H9 (cell line): ENCODE results near the gene CSMD2. TPM values are rescaled to one million over a fixed set of nuclear protein-coding genes. Genes with fewer than 3 reads are reported as not detected.

ENCODE experiments used
- DNase-seq: peaks from one replicate; pipeline ENCODE4 v3.0.0-alpha.2; 2017
- H2AFZ ChIP-seq: one replicate; pipeline ENCODE4 v1.6.1; 2013; ENCODE audit warnings: mild to moderate bottlenecking, low read length, control low read depth, moderate library complexity
- H2AK5ac ChIP-seq: 2 replicates; pipeline ENCODE4 v1.6.1; 2013; ENCODE audit warnings: low read length, control low read depth, mixed read lengths; ENCODE audit not compliant: insufficient read length
- H2BK120ac ChIP-seq: one replicate; pipeline ENCODE4 v1.6.1; 2013; ENCODE audit warnings: low read depth, mild to moderate bottlenecking, low read length, control low read depth, inconsistent platforms; ENCODE audit not compliant: poor library complexity, severe bottlenecking
- H2BK12ac ChIP-seq: 2 replicates; pipeline ENCODE4 v1.6.1; 2013; ENCODE audit warnings: low read length, control low read depth, mixed read lengths, low read depth; ENCODE audit not compliant: insufficient read length
- H2BK15ac ChIP-seq: 2 replicates; pipeline ENCODE4 v1.6.1; 2013; ENCODE audit warnings: low read depth, low read length, control low read depth
- H2BK20ac ChIP-seq: one replicate; pipeline ENCODE4 v1.6.1; 2013; ENCODE audit warnings: low read depth, mild to moderate bottlenecking, low read length, control low read depth, inconsistent platforms; ENCODE audit not compliant: poor library complexity, severe bottlenecking
- H2BK5ac ChIP-seq: 2 replicates; pipeline ENCODE4 v1.6.1; 2013; ENCODE audit warnings: low read length, control low read depth, mixed read lengths; ENCODE audit not compliant: insufficient read length
- H3K14ac ChIP-seq: 2 replicates; pipeline ENCODE4 v1.6.1; 2013; ENCODE audit warnings: low read length, control low read depth; ENCODE audit not compliant: insufficient read depth
- H3K18ac ChIP-seq: 2 replicates; pipeline ENCODE4 v1.6.1; 2013; ENCODE audit warnings: low read depth, mild to moderate bottlenecking, mixed read lengths, low read length, control low read depth; ENCODE audit not compliant: insufficient read length
- H3K23ac ChIP-seq: 2 replicates; pipeline ENCODE4 v1.6.1; 2013; ENCODE audit warnings: low read length, control low read depth, mixed read lengths, low read depth; ENCODE audit not compliant: insufficient read length
- H3K23me2 ChIP-seq: 2 replicates; pipeline ENCODE4 v1.6.1; 2013; ENCODE audit warnings: low read depth, mild to moderate bottlenecking, mixed read lengths, low read length, control low read depth; ENCODE audit not compliant: insufficient read length, poor library complexity, severe bottlenecking
- H3K27ac ChIP-seq: 2 replicates; pipeline ENCODE4 v1.5.1; 2013; ENCODE audit warnings: low read length, control low read depth, mixed read lengths, low read depth; ENCODE audit not compliant: insufficient read length
- H3K27me3 ChIP-seq: 2 replicates; pipeline ENCODE4 v1.6.1; 2013; ENCODE audit warnings: low read length, control low read depth, inconsistent platforms; ENCODE audit not compliant: insufficient read depth
- H3K4ac ChIP-seq: 2 replicates; pipeline ENCODE4 v1.6.1; 2013; ENCODE audit warnings: low read depth, mild to moderate bottlenecking, control low read depth, inconsistent platforms, low read length, moderate library complexity
- H3K4me1 ChIP-seq: 2 replicates; pipeline ENCODE4 v1.6.1; 2013; ENCODE audit warnings: low read length, control low read depth, inconsistent platforms; ENCODE audit not compliant: insufficient read depth
- H3K4me2 ChIP-seq: 2 replicates; pipeline ENCODE4 v1.6.1; 2013; ENCODE audit warnings: low read length, control low read depth, mixed read lengths; ENCODE audit not compliant: insufficient read length, insufficient read depth
- H3K56ac ChIP-seq: 2 replicates; pipeline ENCODE4 v1.6.1; 2013; ENCODE audit warnings: low read depth, mild to moderate bottlenecking, mixed read lengths, low read length, control low read depth; ENCODE audit not compliant: insufficient read length
- H3K79me1 ChIP-seq: 2 replicates; pipeline ENCODE4 v1.6.1; 2013; ENCODE audit warnings: low read depth, mild to moderate bottlenecking, moderate library complexity, low read length, control low read depth, inconsistent platforms; ENCODE audit not compliant: insufficient read depth, poor library complexity, severe bottlenecking
- H3K79me2 ChIP-seq: 2 replicates; pipeline ENCODE4 v1.6.1; 2013; ENCODE audit warnings: low read length, control low read depth, inconsistent platforms; ENCODE audit not compliant: insufficient read depth
- H3K9ac ChIP-seq: 2 replicates; pipeline ENCODE4 v1.6.1; 2013; ENCODE audit warnings: low read length, control low read depth, mixed read lengths; ENCODE audit not compliant: insufficient read length; ENCODE audit errors: extremely low read depth
- H3K9me3 ChIP-seq: one replicate; pipeline ENCODE4 v1.6.1; 2013; ENCODE audit warnings: low read depth, low read length, inconsistent platforms; ENCODE audit not compliant: control insufficient read depth
- H3T11ph ChIP-seq: one replicate; pipeline ENCODE4 v1.6.1; 2013; ENCODE audit warnings: mild to moderate bottlenecking, low read length, control low read depth, inconsistent platforms
- H4K20me1 ChIP-seq: one replicate; pipeline ENCODE4 v1.6.1; 2013; ENCODE audit not compliant: control insufficient read depth, insufficient read length, insufficient read depth
- H4K5ac ChIP-seq: 2 replicates; pipeline ENCODE4 v1.6.1; 2013; ENCODE audit warnings: low read depth, mild to moderate bottlenecking, mixed read lengths, low read length, control low read depth; ENCODE audit not compliant: insufficient read length
- H4K8ac ChIP-seq: replicated peaks from 2 replicates; pipeline ENCODE4 v1.6.1; 2013; ENCODE audit warnings: low read length, control low read depth, mixed read lengths, low read depth; ENCODE audit not compliant: insufficient read length
- H4K91ac ChIP-seq: 2 replicates; pipeline ENCODE4 v1.6.1; 2013; ENCODE audit warnings: low read depth, mild to moderate bottlenecking, moderate library complexity, mixed read lengths, low read length, control low read depth; ENCODE audit not compliant: insufficient read length
- H3K27ac Mint-ChIP-seq, 3 experiments: 2 replicates in 2 of 3; 3 replicates in 1 of 3; pipeline ENCODE4 v1.8.0; 2020 to 2021; ENCODE audit warnings: mixed read lengths in 3 of 3, mild to moderate bottlenecking in 1 of 3, moderate library complexity in 1 of 3
- H3K27me3 Mint-ChIP-seq: 2 replicates; pipeline ENCODE4 v1.8.0; 2021; ENCODE audit warnings: low read depth, mild to moderate bottlenecking, moderate library complexity, mixed read lengths
- H3K36me3 Mint-ChIP-seq, 3 experiments: 2 replicates in 2 of 3; 3 replicates in 1 of 3; pipeline ENCODE4 v1.8.0; 2020 to 2021; ENCODE audit warnings: low read depth in 3 of 3, mixed read lengths in 3 of 3; ENCODE audit not compliant: insufficient read depth in 1 of 3
- H3K4me1 Mint-ChIP-seq, 2 experiments: 2 replicates each; pipeline ENCODE4 v1.8.0; 2020; ENCODE audit warnings: mixed read lengths in 2 of 2
- H3K4me3 Mint-ChIP-seq, 2 experiments: 2 replicates in 1 of 2; 3 replicates in 1 of 2; pipeline ENCODE4 v1.8.0; 2020 to 2021; ENCODE audit warnings: mild to moderate bottlenecking in 2 of 2, mixed read lengths in 2 of 2, moderate library complexity in 1 of 2
- H3K9me3 Mint-ChIP-seq, 2 experiments: 2 replicates in 1 of 2; 3 replicates in 1 of 2; pipeline ENCODE4 v1.8.0; 2020; ENCODE audit warnings: mild to moderate bottlenecking in 2 of 2, mixed read lengths in 2 of 2, moderate library complexity in 1 of 2
- CTCF ChIP-seq: fragments of 200-600 bp; sonication (generic); conservative IDR thresholded peaks from 3 replicates; pipeline ENCODE4 v1.8.0; 2021; ENCODE audit warnings: antibody characterized with exemption, mild to moderate bottlenecking
- WGBS: extraction: QIAGEN DNeasy Blood & Tissue Kit; methylation state at CpG from one replicate; pipeline ENCODE4 v1.1.7; 2013; ENCODE audit warnings: missing lambda C conversion rate, low lambda C conversion rate, mixed read lengths; ENCODE audit not compliant: insufficient read length; ENCODE audit errors: extremely low coverage; 5-methylcytosine and 5-hydroxymethylcytosine counted together
- total RNA-seq: library from RNA; stranded (reverse); gene quantifications from 2 replicates; pipeline ENCODE4 v1.2.1, GENCODE V29; 2021

The CSMD2 gene
- total RNA-seq, 1 experiment from 2014 or later = 6.4 TPM

- Histone ChIP-seq H3K56ac (no peak overlapping the region), H3K27me3 (no peaks in the 10 kb centered on the region), H3K23ac (no peak overlapping the region), H3K79me2 (no peaks in the 10 kb centered on the region), H4K91ac (no peak overlapping the region), H3K18ac (no peak overlapping the region), H3K14ac (no peak overlapping the region), H4K5ac (no peak overlapping the region), H3K23me2 (no peaks in the 10 kb centered on the region), H2BK5ac (no peak overlapping the region), H2BK12ac (no peak overlapping the region), H3T11ph (no peak overlapping the region), H3K9ac (no peak overlapping the region), H2BK15ac (no peak overlapping the region), H2BK20ac (no peak overlapping the region), H2AFZ (no peak overlapping the region), H3K9me3 (no peaks in the 10 kb centered on the region), H3K4ac (no peak overlapping the region), H2AK5ac (no peak overlapping the region), H3K4me1 (no peaks in the 10 kb centered on the region), H3K79me1 (no peaks in the 10 kb centered on the region), H2BK120ac (no peak overlapping the region), H4K20me1 (no peaks in the 10 kb centered on the region), H4K8ac (no peak overlapping the region), H3K27ac (no peak overlapping the region), H3K4me2 (no peak overlapping the region)
- DNase-seq = no peak
- TF ChIP-seq CTCF = no peak
- H3K27me3 Mint-ChIP-seq = no peaks in the 10 kb centered on the region
- WGBS = no CpG with 5 or more reads among the region's 2 CpGs
- no peak overlapping the region for H3K4me3 Mint-ChIP-seq
- no peaks in the 10 kb centered on the region for H3K9me3 Mint-ChIP-seq
- no peak overlapping the region for H3K27ac Mint-ChIP-seq
- H3K36me3 Mint-ChIP-seq = peaks cover 4 to 18% (median 8%) of the 10 kb centered on the region in 3 experiments
- no peaks in the 10 kb centered on the region for H3K4me1 Mint-ChIP-seq
These were observed 467.2 kb downstream of the CSMD2 start for GRCh38 chr1:33697816-33698215.
